ENCODE measurements around the gene RNF144A. TPM values are rescaled to one million over a fixed set of nuclear protein-coding genes. Genes with fewer than 3 reads are reported as not detected.

The RNF144A gene
- total RNA-seq, 1 donor from 2014 or later: 11.3 TPM

DNA sequence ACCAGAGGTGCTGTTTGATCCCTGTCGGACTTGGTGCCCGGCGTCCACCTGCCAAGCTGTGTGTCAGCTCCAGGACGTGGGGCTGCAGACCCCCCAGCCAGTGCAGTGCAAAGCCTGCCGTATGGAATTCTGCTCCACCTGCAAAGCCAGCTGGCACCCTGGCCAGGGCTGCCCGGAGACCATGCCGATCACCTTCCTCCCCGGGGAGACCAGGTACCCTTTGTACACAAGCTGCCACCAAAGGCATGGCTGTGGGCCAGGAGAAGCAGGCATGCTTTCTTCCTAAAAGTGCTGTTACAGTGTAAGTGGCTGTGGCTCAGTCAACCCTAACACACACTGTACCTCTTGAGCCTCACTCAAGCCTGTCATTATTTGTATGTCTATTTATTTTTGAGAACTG is 103.3 kb downstream of the RNF144A start:
- no peak for DNase-seq (ENCODE audit: low read depth in 2 of 2)

DNA sequence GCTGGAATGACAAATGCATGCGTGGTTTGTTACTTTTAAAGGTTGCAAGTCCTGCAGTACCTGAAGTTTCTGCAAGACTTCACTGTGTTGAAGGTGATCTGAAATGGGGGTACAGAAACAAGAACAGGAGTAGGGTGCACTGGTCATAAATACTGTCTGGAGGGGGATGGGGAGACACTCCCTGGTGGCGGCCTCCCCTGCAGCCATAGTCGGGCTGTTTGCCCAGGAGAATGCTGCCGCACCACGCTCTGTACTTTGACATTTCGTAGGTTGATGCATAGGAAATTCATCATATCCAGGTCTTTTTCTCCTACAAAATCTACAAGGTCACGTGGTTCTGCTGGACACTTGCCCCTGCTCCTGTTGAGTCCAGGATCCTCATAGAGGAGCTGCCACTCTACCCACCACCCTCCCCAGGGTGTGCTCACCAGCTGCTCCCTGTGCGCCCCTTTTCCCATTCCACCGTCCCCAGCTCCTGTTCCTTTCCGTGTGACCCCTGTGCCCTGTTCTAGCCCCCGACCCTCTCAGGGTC is 103.8 kb downstream of the RNF144A start:
- no peak for DNase-seq (ENCODE audit: low read depth in 2 of 2)

DNA sequence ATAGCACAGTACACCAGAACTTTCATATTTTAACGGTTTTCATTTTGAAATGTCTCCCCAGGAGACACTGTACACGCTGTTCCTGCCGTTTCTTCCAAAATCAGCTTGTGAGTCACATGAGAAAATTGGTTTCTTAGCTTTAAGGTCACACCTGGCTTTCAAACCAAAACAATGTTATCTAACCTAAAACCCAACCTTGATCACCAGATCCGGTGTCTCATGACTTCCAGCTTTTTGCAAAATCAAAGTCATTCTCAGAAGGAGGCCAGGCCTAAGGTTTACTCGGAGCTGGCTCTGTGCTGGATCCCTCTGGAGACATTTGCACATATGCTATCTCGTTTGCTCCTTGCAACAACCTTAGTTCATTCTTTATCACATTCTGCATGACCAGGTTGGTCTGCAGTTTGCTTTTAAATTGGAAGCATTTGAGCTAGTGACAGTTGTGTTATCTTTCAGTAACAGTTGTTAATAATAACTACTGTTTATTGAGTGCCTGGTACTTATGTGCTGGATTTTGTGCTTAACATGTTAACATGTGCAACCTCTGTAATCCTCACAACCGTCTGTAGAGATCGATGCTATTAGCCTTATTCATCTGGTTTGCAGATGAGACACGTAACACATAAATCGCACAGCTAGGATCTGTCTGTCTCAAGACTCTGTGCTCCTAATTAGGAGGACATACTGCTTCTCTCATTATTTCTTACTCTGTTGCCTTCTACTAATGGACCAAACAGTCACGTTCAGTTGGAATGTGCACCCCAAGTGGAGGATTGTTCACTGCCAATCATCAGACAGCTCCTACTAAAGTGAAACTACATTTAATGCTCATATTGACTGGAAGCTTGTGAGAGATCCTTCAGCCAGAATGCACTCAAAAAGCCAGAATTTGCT is 105.5 kb downstream of the RNF144A start:
- no peak for DNase-seq (ENCODE audit: low read depth in 2 of 2)

DNA sequence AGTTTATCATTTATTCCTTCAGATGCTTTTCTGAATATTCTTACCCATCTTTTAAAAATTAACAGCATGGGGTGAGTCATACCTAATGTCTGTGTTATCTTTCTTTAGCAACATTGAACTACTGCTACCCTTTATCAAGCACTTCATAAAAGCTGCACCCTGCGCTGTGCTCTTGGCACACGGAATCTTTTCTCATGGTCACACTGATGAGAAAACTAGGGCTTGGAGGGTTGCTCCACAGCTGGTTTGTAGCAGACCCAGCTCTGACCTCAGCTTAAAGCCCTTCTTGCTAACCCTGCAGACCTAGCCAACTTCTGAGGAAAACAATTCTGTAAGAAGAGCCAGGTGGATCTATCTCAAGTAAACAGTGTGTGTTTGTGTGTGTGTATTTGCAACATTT is 106.3 kb downstream of the RNF144A start:
- DNase-seq (ENCODE audit: low read depth in 2 of 2): no peak

DNA sequence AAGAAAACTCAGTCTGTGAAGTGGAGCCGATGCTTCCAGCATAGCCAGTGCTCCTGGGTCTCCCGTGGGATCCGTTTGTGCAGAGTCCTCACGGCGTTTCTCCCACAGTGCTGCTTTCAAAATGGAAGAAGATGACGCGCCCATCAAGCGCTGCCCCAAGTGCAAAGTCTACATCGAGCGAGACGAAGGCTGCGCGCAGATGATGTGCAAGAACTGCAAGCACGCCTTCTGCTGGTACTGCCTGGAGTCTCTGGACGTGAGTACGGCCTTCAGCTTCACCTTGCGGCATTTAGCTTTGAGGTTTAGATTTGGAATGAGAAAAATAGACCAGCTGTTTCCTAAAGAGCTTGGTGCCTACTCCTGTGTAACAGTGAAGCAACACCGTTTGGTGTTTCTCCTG is 107.0 kb downstream of the RNF144A start:
- no peak for DNase-seq (ENCODE audit: low read depth in 2 of 2)

DNA sequence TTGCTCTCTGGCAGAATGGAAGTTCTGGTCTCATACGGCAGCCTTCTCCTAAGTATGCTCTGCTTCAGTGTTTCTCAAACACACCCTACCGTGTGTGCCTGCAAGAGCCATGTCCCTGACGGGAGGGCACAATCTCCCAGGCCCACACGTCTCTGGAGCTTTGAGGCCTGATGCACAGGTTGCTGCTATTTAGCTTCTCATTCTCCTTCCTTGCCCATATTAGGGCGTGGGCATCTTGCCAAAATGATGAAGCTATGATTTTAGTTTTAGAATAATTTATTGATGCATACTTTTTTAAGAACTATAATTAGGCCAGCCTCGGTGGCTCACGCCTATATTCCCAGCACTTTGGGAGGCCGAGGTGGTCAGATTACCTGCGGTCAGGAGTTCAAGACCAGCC is 107.9 kb downstream of the RNF144A start:
- no peak for DNase-seq (ENCODE audit: low read depth in 2 of 2)

DNA sequence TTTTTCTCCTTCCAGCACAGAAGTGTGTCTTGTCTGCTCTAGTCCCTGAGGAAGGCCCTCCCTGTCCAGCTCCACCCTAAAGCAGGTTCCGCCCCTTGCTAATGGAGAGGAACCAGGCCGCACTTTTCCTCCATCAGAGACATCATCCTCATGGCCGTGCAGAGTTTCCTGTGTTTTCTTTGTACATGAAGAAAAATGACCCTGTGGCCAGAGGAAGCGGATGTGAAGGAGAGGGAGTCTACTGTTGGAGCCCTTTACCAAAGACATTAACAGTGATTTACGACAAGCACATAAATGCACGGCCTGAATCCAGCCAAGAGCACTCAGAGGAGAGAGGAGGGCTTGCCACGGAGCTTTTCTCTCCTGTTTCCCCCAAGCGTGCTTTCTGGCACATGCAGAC is 109.5 kb downstream of the RNF144A start:
- peak; percentile 43 to 52 for DNase-seq (ENCODE audit: low read depth in 2 of 2)

DNA sequence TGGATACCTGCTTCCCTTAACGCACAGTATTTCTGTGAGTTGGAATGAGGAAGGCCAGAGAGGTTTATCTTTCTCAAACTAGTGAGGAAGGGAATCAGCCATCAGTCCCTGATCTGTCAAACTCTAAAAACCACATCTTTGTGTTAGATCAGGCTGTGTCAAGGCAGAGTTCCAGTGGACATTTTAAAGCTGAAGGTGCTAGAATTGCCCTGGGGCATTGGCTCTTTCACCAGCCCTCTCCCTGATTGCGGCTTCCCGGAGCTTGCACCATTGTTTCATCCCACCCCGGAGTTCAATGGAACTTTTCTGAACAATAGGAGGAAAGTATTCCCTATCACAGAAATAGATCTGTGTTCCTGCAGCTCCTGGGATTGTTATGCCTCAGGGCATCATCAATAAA is 110.2 kb downstream of the RNF144A start:
- peak in 1 of 2 donors; percentile 14 for DNase-seq (ENCODE audit: low read depth in 2 of 2)

DNA sequence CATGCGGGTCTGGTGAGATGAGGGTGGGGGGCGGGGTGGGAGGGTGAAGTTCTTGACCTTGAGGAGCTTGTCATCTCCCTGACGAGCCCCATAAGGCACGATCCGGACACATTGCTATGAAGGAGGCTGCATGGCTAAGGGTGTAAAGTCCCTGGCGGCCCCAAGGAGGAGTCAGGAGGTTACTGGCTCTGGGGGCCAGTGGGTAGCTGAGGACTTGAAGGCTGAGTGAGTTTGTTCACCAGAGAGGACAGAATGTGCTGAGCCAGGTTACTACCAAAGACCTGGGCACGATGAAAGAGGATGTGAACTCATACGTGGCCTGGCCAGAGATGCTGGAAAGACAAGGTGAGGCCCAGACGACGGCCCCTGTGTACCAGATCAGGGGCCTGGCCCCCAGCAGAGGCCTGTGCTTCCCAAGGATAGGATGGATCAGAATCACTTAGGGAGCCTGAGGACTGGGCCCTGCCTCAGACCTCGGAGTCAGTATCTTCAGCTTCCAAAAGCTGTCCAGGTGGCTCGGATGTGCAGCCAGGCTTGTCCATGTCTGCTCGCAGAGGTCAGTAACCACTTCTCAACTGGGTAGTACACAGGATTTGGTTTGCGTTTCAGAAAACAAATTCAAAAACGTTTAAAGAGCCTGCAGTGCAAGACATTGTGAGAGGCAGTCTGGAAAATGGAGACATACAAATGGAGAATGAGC is 110.9 kb downstream of the RNF144A start:
- DNase-seq (ENCODE audit: low read depth in 2 of 2): no peak

DNA sequence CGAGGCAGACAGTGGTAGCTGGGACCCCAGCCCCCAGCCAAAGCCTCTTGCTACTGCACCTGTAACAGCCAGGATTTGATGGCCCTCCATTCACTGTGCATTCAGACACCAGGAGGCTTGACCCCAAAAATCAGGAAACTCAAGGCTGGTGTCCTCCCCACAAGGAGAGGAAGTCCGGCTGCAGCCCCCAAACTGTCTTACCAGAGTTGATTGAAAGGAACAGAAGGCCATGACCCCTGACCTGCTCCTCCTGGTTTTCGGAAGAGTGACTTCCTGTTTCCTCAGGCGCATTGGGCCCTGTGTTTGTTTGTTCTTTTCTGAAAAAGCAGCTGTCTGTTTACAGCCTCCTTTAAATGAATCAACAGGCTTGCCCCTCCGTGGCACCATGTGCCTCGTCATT is 111.6 kb downstream of the RNF144A start:
- DNase-seq (ENCODE audit: low read depth in 2 of 2): no peak

DNA sequence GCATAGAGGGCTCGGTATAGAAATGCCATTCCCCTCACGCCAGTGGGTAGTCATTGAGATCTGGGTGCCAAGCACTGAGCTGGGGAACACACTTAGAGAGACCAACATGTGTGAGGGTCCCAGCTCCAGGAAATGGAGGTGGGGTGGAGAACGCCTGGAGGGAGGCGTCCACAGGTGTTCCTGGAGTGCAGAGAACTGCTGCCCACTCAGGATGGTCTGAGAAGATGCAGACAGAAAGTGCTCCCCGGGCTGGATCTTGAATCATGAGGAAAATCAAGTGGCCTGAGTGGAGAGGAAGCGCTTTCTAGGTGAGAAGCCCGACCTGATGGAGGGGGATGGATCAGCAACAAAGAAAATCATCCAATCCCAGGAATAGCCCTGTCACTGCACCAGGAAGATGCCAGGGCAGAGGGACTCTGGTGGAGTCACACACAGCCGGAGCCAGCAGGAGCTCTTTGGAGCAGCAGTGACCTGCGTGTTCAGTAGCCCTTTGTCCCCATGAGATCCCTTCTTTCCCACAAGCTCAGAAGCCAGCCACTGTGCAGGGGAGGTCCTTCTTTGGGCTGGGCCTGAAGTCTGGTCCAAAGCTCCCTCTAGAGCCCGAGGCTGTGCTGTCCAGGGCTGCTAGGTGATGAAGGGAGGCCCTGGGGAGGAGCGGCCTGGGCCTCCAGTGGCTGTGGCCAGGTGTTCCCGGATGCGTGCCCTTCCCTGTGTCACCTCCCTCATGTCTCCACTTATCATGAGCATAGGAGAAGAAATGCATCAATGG is 112.3 kb downstream of the RNF144A start:
- DNase-seq (ENCODE audit: low read depth in 2 of 2): peak in 1 of 2 donors; percentile 28

DNA sequence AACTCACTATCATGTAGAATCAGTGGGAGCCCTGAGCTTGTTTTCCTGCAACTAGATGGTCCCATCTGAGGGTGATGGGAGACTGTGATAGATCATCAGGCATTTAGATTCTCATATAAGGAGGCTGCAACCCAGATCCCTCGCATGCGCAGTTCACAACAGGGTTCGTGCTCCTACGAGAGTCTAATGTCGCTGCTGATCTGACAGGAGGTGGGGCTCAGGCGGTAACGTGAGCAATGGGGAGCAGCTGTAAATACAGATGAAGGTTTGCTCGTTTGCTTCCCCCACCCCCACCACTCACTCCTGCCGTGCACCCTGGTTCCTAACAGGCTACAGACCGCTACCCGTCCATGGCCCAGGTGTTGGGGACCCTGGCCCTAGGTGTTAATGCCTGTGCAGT is 113.6 kb downstream of the RNF144A start:
- DNase-seq (ENCODE audit: low read depth in 2 of 2): no peak

DNA sequence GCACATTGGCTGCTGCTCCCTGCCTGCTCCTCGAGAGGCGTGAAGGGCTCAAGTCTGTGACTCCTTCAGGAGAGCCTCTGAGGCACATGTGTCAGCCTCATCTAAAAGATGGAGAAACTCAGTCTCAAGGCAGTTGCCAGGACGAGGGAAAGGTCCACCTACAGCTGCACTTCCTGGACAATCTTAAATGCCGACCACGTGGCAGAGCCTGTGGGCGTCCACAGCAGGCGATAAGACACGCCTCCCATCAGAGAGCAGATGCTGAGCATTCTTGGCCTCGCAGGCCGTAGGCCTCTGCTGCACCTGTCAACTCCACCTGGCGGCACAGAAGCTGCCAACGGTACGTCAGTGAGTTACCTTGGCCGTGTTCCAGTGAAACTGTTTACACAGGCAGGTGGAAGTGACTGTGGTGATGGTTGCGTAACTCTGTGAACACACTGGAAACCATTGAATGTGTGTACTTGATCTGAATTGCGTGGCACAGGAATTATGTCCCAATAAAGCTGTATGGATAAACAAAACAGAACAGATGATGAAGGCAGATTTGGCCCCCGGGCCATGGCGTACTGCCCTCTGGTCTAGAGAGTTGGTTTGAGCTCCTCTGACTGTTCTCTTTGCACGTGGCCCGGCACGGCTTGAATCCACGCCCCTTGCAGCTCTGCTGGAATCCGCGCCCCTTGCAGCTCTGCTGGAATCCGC is 114.5 kb downstream of the RNF144A start:
- peak; percentile 46 to 99 for DNase-seq (ENCODE audit: low read depth in 2 of 2)

DNA sequence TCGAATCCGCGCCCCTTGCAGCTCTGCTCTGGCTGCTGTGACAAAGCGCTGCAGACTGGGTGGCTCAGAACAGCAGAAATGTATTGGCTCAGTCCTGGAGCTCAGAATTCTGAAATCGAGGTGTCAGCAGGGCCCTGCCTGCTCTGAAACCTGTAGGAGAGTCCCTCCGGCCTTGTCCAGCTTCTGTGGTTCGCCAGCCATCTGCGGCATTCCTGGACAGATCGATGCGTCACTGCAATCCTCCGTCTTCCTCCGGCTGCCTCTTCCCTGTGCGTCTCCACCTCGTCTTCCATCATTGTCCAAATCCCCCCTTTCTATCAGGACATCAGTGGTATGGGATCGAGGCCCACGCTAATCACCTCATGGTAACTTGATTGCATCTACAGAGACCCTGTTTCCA is 115.2 kb downstream of the RNF144A start:
- DNase-seq (ENCODE audit: low read depth in 2 of 2): peak in 1 of 2 donors; percentile 35

DNA sequence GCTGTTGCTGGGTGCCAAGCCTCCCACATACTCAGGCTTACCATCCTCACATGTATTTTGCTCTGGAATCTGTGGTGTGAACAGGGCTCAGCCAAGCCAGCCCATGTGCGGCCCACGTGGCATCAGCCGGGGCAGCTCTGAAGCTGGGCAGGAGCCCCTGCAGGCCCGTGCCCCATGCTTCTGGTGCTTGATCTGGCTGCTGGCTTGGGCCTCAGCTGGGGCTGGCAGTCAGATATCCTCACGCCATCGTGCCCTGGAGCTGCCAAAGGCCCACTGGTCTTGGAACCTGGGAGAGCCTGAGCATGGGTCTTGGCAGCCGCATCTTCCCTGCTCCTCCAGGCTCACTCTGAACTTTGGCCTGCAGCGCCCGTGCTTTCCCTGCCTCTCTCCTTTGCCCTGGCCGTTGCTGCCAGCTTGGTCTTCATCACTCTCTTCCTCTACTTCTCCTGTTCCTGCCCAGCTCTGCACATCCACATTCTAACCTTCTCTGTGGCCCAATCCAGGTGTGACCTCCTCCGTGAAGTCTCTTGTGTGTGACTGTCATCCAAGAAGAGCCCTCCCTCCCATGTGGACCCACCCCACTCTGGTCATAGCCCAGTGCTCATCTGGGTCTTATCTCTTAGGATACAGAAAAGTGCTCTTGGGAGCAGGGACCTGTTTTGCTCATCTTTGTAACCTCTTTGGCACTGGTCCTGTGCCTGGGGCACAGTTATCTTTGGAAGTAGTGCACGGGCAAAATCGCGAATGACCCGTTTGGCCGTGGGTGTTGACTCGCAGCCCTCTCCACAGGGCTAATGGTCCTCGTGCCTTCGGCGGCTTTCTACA is 116.1 kb downstream of the RNF144A start:
- no peak for DNase-seq (ENCODE audit: low read depth in 2 of 2)

DNA sequence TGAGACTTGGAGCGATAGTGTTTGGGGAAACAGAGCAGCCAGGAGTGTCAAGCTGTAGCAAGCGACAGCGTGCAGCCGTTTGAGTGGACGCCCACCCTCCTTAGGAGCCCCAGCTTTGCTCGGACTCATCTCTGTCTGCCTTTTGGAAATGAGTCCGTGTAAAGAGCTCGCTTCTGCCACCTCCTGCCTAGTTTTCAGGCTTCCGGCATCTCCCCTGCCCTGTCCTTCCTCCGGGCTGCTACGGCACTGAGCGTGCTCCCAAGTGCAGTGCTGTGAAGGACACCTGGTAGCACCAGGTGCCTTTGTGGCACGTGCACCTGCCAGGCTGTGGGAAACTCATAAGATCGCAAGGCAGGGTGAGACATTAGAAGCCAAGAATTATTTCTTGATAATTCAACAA is 117.1 kb downstream of the RNF144A start:
- peak; percentile 22 to 31 for DNase-seq (ENCODE audit: low read depth in 2 of 2)

DNA sequence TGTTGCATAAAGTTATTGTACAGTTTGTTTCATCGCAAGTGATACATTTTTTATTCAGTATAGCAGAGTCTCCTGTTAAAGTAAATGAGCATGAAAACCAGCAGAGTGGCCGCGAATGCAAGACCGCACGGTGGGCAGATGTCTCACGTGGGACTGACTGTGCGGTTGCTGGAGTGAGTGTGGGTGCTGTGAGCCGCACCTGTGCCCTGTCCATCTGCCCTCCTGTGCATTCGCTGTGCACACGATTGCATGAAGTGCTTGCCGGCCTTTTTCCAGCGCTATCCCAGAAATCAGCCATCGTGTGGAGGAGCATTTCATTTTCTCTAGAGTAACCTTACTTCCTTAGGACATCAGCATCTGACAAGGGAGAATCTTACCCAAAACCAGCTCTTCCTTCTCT is 118.7 kb downstream of the RNF144A start:
- DNase-seq (ENCODE audit: low read depth in 2 of 2): no peak

DNA sequence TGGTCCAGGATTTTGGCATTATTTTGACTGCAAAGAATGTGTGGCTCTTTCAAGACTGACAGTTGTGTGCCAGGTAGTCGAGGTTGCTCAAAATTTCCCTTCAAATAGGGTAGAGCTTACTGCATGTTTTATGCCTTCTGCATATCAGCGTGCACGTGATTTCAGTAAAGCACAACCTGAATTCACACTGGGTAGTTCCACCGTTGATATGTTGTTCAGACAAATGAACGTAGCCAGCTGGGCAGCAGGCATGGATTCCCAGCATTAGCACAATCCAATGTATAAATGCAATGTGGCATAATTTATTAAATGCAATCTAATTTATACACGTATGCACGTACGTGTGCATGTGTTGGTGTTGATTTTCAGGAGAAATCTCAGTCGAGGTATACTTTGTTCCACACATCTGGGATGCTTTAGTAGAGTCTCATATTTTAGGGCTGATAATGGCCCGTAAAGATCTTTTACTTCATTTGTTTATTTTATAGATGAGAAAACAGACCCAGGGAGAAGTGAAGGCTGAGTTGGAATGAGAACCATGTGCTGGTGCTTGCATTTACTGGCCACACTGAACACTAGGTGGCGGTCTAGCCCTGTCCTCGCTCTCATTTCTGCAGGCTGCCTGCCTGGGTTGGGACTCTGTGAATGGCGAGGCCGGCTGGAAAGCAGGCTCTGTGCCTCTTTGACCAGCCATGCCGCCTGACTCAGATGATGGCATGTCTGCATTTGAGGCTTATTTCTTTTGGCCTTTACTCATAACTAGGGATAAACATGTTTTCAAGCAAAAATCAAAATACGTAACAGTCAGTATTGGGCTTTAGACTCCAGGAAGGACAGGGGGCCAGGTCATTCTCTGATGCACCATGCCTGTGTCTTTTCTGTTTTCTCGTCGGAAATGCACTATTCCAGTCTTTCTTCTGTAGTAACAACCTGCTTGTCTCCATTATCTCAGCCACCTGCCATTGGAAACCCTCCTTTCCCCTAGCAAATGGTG is 120.4 kb downstream of the RNF144A start:
- DNase-seq (ENCODE audit: low read depth in 2 of 2): peak; percentile 67 to 85

DNA sequence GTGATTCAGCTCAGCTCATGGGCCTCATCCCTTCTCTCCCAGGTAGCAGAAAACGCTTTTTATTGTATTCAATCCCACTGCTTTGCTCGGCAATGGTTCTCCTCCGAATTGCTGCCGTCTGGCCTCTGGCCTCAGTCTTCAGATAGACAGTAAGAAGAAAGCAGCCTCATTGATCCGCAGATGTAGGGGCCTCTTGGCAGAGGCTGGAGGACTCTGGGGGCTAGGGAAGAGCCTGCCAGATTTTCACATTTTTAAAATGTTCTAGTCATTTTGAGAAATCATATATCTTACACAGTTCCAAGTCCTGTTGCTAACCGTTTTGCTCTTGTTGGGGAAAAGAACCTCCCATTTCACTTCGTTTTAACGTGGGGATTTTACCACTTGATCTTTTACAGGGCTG is 123.3 kb downstream of the RNF144A start:
- DNase-seq (ENCODE audit: low read depth in 2 of 2): no peak
